ENCODE results near the gene MEGF11.

GRCh38 chr15:66069751-66070150, 183.8 kb downstream of the MEGF11 start:
- TF ChIP-seq GATA2 (IDR thresholded peaks at IDR 0.05; ENCODE audit: low read depth, low read length) (no peak), GATA3 (IDR thresholded peaks at IDR 0.05; ENCODE audit: low read depth, low read length) (no peak)
